TTC549 (cell line): ENCODE data around the gene CMAS.
"Not testable (repeated sequence)": the region's sequence is repeated elsewhere in the genome, so short reads cannot be mapped to it uniquely, and the experiment has no call there.

Experiments
- FAIRE-seq: peaks from 2 replicates; lab custom pipeline; 2012; peaks lifted over from hg19 to GRCh38; lab: Jason Lieb, UNC

Gene CMAS

DNA sequence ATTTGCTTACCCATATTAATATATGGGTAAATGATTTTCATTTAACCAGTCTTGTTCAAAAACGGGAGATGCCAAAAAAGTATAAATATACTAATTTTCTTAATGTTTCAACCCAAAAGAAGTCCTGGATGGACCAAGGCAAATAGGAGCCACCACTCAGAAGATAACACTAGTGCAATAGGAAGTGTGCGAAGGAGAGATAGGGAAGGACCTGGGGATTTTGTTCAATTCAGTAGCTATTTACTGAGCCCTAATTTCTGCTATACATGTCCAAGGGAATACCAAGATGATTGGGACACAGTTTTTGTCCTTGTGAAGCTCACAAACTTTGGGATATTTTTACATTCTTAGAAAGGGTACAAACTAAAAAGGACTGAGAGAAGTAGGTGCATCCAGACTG is 1.5 kb downstream of the CMAS start:
- no peak for FAIRE-seq

DNA sequence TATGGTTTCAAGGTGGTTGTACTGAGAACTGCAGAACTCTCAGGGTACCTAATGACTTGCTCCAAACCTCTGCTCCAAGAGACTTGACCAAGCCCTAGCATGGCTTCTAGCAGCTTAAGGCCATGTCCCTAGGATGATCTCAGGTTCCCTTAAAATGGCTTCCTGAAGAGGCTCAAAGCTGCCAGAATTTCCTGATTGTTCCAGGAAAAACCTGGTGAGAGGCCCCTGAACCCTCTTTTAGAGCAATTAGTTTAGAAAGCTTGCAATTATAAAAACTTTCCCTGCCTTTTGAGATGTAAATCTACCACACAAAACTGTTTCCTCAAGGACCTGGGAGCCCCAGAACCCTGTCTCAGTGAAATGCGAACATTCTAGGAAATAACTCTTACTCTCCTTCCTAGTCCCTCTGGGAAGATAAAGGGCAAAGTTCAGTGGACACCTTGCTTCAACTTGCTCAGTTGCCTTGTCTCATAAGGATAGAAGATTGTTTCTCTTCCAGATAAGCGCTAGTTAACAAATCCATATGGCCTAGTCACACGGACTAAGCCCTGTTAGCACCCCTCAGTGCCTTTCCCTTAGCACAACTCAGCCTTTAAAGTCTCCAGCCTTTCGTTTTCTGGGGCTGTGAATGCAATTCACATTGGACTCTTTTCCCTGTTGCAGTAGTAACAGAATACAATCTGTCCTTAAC is 2.5 kb downstream of the CMAS start:
- FAIRE-seq: no peak

DNA sequence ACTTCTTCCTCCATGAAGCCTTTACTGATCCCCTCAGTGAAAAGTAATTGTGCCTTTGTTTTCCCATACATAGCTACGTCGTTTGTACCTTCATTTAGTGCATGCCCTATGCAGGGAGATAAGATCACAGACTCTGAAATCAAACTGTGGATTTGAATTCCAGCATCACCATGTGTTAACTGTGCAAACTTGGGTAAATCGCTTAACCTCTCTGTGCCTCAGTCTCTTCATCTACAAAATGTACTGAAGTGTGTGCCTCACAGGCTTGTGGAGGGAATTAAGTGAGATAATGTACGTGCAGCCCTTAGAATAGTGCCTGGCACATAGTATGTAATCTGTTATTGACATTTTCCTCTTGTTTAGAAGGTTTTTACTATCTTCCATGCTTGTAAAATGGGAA is 4.1 kb downstream of the CMAS start:
- FAIRE-seq: no peak

DNA sequence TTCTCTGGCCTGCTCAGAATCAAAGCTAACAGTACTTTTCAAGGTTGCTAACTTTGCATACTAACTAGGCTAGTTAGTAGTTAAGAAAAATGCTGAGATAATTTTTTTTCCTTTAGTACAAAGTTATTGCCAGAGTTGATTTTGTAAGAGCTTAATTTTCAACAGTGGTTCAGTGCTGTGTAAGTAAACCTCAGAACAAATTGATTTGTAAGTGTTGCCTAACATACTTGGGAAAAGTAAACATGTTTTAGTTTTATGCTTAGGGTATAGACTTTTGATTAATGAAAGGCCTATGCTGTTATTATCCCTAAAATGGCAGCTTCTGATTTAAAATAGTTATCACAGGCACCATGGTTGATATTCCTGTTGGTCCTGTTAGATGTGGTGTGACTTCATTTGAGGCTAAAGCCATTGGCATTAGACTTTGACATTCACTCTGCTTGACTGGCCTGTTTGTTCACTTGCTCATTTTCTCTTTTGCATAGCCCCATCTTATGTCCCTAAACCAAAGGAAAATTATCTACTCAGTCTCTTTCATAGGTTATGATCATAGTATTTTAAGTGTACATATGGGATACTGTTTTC is 5.2 kb downstream of the CMAS start:
- FAIRE-seq: no peak

DNA sequence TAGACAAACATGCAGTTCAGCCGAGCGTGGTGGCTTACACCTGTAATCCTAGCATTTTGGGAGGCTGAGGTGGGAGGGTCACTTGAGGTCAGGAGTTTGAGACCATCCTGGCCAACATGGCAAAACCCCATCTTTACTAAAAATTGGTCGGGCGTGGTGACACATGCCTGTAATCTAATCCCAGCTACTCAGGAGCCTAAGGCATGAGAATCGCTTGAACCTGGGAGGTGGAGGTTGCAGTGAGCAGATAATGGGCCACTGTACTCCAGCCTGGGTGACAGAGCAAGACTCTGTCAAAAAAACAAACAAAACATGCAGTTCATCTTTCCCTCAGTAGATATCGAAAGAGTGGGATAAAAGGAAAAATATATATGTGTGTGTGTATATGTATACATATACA is 7.0 kb downstream of the CMAS start:
- FAIRE-seq: not testable (repeated sequence)

DNA sequence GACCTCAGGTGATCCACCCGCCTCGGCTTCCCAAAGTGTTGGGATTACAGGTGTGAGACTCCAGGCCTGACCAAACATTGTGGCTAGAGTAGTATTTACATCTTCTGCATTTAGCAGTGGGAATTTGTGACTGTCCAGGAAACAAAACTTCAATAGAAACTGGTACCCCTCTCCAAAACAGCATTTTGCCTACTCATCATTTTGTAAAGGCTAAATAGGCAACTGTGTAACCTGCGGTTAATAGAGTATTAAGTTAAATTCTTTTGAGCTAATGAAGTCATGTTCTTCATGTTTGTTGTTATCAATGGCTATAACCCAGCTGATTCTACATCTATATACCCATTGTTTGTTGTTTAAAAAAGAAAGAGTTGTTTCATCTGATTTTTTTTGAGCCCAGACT is 8.1 kb downstream of the CMAS start:
- no peak for FAIRE-seq

DNA sequence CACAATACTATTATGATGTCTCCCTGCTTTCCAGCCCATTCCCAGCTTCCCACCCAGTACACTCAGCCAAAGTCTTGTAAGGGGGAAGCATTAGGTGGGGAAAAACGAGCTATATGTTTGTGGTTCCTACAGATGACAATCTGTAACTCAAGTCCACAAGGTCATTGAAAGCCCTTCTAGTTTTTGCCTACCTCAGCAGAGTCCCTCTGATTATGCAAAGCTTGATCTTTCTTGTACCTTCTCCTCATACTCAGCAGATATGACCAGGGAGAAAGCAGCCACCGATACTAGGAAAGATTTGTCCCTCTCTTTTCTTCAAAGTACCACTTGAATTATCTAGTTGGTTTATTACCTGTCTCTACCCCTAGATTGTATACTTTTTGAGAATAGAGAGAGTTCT is 10.6 kb downstream of the CMAS start:
- FAIRE-seq: no peak

DNA sequence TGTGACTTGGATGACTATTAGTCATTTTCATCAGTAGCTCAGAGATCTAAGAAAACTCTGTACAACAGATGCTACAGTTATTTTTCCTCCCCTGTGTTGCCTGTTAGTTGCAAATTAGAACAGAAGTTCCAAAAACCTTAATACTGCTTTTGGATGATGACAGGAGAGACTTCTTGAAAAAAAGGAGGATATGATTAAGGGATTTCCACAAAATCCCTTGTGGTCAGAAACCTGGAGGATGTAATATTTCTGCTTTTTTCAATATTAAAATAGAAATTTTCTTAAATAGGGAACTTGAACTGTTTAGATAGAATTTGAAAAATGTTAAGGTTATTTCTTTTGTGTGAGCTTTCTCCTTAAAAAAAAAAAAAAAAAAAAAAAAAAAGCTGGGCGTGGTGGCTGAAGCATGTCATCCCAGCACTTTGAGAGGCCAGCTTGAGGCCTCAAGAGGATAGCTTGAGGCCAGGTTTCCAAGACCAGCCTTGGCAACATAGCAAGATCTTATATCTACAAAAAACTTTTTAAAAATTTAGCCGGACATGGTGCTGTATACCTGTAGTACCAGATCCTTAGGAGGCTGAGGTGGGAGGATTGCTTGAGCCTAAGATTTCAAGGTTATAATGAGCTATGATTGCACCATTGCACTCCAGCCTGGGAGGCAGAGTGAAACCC is 14.1 kb downstream of the CMAS start:
- no peak for FAIRE-seq

DNA sequence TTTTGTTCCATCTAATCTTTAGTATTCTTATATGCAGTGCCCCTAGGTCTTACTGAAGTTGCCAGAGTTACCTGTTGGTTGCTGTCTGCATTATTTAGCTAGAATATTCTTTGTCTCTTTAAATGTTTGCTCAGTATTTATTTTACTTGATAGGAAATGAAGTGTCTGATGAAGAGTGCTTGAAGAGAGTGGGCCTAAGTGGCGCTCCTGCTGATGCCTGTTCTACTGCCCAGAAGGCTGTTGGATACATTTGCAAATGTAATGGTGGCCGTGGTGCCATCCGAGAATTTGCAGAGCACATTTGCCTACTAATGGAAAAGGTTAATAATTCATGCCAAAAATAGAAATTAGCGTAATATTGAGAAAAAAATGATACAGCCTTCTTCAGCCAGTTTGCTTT is 18.9 kb downstream of the CMAS start:
- no peak for FAIRE-seq

DNA sequence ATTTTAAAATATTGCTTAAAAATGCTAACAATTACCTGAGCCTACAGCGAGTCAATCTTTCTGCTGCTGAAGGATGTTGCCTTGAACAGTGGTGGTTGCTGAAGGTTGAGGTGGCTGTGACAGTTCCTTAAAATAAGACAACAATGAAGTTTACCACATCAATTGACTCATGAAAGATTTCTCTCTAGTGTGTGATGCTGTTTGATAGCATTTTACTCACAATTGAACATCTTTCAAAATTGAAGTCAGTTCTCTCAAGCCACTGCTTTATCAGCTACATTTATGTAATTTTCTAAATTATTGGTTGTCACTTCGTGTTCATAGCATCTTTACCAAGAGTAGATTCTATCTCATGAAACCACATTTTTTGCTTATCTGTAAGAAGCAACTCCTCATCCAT is 20.3 kb downstream of the CMAS start:
- FAIRE-seq: no peak

DNA sequence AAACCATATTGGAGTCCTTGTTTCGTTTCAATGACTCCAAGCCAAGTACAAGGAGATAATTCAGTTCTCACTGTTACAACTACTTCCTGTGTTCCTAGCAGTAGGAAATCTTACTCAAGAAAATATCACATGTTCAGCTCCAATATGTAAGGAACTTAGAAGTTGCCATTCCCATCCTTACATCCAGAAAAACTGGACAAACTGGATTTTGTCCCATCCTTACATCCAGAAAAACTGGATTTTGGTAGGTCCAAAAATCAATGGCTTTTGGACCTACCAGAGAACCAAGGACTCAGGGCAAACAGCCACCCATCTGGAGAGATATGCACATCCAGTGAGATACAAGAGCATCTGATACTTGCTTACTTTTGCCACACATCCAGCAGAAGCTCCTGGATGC is 23.8 kb downstream of the CMAS start:
- FAIRE-seq: no peak

DNA sequence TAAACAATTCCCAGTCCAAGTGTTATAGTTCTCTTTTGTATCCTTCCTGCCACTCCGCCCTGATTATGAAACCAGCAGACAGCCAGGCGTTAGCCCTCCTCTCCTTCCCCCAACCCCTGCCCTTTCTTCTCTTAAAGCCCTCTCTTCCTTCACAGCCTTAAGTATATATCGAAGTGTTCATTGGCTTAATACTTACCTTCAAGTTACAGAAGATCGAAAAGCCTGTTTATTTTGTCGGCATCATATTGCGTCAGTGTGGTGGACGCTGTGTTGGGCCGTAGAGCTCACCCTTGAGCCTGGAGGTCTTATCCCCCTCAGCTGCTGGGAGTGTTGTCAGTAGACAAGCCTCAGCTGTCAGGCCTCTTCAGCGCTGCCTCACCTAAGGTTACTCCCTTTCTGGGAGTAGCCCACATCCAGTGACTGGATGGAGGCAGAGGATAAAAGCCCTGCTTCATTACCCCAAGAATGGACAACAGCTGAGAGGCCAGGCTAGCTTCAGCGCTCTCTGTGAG is 36.2 kb downstream of the CMAS start:
- no peak for FAIRE-seq

DNA sequence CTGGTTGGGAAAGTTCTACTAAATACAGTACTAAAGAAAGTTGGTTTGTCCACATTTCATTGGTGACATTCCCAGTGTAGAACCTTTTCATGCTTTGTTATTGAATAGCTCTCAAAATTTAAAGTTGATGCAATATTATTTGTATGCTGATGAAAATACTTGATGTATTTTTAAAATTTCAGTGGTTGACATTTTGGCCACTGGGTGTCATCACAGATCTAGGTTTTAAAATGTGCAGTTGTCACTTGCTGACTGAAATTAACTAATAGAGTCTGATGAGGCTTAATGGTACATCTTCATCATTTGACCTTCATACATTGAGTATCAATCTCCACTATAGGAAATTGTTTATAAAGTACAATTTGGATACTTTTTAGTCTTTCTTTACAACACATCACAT is 37.1 kb downstream of the CMAS start:
- no peak for FAIRE-seq

DNA sequence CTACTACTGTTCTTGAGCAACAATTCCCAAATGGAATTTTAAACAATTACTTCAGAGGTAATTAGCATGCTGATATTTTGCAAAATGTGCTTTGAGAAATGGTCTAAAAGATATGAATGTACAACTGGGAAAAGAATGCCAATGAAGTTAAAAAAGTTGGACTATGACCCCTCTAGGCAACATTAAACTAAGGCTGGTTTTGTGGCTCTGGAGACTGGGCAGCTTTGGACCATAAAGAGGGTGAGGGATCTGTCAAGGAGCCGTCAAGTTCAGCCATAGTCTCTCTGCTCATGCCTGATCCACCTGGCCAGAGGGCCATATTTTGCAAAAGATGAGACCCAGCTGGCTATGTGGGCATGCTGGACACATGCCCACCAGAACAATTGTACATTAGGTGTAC is 38.8 kb downstream of the CMAS start:
- FAIRE-seq: no peak

DNA sequence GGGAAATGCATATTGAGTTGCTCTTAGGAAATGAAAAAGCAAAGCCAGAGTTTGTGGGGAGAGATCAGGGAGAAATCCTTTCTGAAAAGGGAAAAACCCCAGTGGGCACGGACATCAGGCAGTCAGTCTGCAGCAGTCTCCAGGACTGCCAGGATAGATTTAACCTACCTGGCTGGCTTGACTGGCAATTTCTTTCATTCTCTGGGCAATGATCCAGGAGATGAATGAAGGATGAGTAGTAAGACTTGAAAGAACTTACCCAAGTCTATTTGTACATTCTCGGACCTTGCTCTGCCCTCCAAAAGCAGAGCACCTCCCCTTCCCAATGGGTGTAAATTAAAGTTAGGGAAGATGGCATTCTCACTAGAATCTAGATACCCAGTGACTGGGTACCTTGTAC is 42.9 kb downstream of the CMAS start:
- FAIRE-seq: no peak

DNA sequence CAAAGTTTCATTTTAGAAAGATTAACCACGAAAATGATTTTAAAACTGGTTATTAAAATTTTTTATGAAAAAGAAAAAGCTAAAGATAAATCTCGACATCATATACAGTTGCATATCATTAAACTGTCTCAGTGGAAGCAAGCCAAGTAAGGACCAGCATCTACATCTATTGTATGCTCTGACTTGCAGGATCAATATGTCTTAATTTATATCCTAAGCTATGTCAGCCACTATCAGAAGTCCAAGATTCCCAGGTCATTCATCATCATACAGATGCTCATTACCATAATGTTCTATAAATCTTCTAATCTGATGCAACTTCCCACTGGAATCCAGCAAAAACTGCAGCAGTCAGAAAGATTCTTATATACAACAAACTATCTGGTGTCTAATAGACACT is 43.5 kb downstream of the CMAS start:
- FAIRE-seq: no peak

DNA sequence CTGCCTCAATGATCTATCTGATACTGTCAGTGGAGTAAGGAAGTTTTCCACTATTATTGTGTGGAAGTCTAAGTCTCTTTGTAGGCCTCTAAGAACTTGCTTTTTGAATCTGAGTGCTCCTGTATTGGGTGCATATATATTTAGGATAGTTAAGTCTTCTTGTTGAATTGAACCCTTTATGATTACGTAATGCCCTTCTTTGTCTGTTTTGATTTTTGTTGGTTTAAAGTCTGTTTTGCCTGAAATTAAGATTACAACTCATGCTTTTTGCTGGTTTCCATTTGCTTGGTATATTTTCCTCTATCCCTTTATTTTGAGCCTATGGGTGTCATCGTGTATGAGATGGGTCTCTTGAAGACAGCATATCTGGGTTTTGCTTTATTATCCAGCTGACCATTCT is 53.0 kb downstream of the CMAS start:
- not testable (repeated sequence) for FAIRE-seq

DNA sequence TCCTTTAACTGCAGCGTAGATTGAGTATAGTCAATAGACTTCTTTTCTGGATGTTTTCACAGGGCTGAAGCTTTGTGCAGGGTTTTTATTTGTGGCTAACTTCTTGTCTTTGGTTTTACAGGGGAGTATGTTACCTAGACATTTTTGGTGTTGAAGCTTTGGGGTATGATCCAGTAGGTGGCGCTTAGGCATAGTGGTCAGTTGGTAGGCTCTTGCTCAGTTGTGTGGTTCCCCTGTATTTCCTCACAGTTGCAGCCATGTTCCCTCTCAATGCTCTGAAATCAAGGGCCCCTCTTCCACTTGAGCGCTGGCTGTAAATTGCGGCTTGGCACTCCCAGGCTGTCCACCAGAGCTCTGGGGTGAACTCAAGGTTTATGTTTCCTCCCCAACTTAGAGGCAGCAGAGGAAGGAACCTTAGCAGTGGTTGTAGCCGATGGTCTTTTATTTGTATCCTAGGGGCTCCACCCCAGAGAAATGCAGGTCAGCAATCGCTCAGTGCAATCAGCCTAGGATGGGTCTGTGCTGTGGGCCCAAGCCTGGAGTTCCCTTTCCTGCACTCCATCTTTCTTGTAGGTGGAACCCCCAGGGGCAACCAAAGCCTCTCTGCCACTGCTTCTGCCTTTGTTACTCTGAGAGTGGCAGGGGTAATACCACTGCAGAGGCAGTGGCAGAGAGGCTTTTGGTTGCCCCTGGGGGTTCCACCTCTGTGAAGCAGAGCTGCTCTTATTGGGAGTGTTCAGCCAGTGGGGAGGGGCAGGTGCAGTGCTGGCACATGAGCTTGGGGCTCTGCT is 55.1 kb downstream of the CMAS start:
- no peak for FAIRE-seq

DNA sequence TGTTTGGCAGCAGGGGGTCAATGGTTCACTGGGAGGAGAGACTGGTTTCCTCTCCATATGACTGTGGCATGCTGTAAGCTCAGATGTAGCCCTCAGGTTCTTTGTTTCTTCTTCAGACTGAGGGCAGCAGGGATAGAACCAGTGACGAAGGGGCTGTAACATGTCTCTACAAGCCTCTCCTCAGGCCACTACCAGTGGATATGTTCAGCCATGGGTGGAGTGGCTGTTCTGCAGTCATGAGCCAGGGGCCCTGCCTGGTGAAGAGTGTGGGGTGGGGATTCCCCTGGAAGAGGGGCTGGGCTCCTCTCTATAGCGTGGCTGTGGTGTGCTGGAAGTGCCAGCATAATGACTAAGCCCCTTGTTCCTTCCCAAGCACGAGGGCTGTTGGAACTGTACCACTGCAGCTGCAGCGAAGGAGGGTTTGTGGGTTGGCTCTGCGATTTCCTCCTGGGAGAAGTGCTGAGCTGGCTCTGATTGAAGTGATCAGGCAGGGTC is 55.8 kb downstream of the CMAS start:
- FAIRE-seq: no peak

DNA sequence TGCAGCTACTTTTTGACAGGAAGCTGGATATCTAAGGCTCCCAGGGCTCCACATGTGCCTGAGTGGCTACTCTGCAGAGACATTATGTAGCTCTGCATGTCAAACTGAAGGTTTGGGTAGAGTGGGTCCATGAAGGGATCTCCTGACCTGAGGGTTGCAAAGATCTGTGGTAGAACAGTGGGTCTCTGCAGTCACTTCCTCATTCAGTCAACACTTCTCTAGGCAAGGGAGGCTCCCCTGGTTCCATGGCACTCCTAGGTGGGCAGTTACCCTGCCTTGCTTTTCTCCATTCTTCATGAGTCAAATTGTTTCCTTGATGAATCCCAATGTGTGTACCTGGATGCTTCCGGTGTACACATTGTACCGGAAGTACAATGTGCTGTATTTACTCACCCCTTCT is 57.4 kb downstream of the CMAS start:
- FAIRE-seq: no peak

DNA sequence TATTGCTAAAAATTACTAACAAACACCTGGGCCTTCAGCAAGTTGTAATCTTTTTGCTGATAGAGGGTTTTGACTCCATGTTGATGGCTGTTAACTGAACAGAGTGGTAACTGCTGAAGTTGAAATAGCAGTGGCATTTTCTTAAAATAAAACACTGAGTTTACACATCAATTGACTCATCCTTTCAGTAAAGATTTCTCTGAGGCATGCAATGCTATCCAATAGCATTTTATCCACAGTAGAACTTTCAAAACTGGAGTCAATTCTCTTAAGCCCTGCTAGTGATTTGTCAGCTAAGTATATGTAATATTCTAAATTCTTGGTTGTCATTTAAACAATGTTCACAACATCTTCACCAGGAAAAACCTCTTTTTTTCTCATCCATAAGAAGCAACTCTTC is 59.5 kb downstream of the CMAS start:
- no peak for FAIRE-seq

DNA sequence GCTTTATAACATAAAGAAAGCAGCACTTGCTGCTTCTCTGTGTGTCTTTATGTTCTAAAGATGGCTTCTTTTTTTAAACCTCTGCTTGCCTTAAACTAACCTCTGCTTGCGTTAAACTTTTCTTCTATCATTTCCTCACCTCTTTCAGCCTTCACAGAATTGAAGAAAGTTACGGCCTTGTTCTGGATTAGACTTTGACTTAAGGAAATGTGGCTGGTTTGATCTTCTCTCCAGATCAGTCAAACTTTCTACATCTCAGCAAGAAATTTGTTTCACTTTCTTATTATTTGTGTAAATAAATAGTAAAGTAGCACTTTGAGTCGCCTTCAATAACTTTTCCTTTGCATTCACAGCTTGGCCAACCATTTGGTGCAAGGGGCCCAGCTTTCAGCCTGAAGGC is 64.2 kb downstream of the CMAS start:
- no peak for FAIRE-seq
